ENCODE measurements around the gene GNA12. TPM values are rescaled to one million over a fixed set of nuclear protein-coding genes. Genes with fewer than 3 reads are reported as not detected.

The GNA12 gene
- polyA plus RNA-seq, 1 of the 3 experiments (the other 2 are of a cell fraction) = 64.8 TPM

GRCh38 chr7:2872296-2872874 lies 28.3 kb upstream of the GNA12 start:
- peaks cover 0 to 11% of the 10 kb centered on the region in 2 experiments; a peak in 1 of 4 replicates for H3K4me1 ChIP-seq (ENCODE audit: control insufficient read depth in 1 of 2, insufficient read depth in 2 of 2, low read depth in 1 of 2, low read length in 1 of 2)
- no peak overlapping the region for H3K27ac ChIP-seq (ENCODE audit: low read depth in 2 of 2, low read length in 1 of 2)
- no peaks in the 10 kb centered on the region for H3K79me2 ChIP-seq (ENCODE audit: insufficient read depth)
- ChIA-PET CTCF (interaction anchor here (0.8 to 1.3 kb wide), 2 partner anchors 8 to 15 kb away, joined by 3 read pairs; no protein-coding TSS in a partner anchor), POLR2A (interaction anchor here (0.6 kb wide), 1 partner anchor 156 kb away, joined by 4 read pairs; no protein-coding TSS in a partner anchor)
- peaks cover 27% of the 10 kb centered on the region for H3F3A ChIP-seq (replicated peaks; ENCODE audit: insufficient read depth)
- DNase-seq = peak; percentile 61
- H3K4me3 ChIP-seq (ENCODE audit: low read depth in 2 of 2, low read length in 1 of 2) = no peak overlapping the region
- H3K9me3 ChIP-seq = no peaks in the 10 kb centered on the region
- no peaks in the 10 kb centered on the region for H3K36me3 ChIP-seq (replicated peaks in 1 of 2; ENCODE audit: control insufficient read depth in 1 of 2, insufficient read depth in 2 of 2, low read length in 1 of 2)
- WGBS (ENCODE audit: low lambda C conversion rate) = 92% methylated on average over 10 of the region's 10 CpGs
- no peaks in the 10 kb centered on the region for H3K27me3 ChIP-seq (ENCODE audit: insufficient read depth)
- H3K9ac ChIP-seq = no peak overlapping the region
- no peaks in the 10 kb centered on the region for H4K20me1 ChIP-seq (ENCODE audit: insufficient read depth)
- no peaks in the 10 kb centered on the region for H3K9me2 ChIP-seq
- TF ChIP-seq POLR2AphosphoS5 (IDR thresholded peaks at IDR 0.05; ENCODE audit: low read depth, low read length) = no peak
- TF ChIP-seq MEF2A (IDR thresholded peaks at IDR 0.05; ENCODE audit: borderline replicate concordance, low read depth) = no peak
- TF ChIP-seq TEAD4 (IDR thresholded peaks at IDR 0.05; ENCODE audit: borderline replicate concordance, insufficient read depth) = no peak
- no peak for TF ChIP-seq CHD2 (IDR thresholded peaks at IDR 0.05; ENCODE audit: low read length, partially characterized antibody)
- TF ChIP-seq CTCF (IDR thresholded peaks at IDR 0.05) = no peak
- TF ChIP-seq JUND (IDR thresholded peaks at IDR 0.05) = no peak
- no peak for TF ChIP-seq EP300 (IDR thresholded peaks at IDR 0.05; ENCODE audit: borderline replicate concordance in 1 of 2, low read depth in 1 of 2, low read length in 1 of 2)
- TF ChIP-seq GABPA (IDR thresholded peaks at IDR 0.05; ENCODE audit: low read depth) = no peak
- no peak overlapping the region for H3K4me2 ChIP-seq
- no peak overlapping the region for H2AFZ ChIP-seq (ENCODE audit: low read depth)

GRCh38 chr7:2870471-2870931 lies 26.4 kb upstream of the GNA12 start:
- Histone ChIP-seq H3K27ac (ENCODE audit: low read depth in 2 of 2, low read length in 1 of 2) (no peak overlapping the region), H3K27me3 (ENCODE audit: insufficient read depth) (no peaks in the 10 kb centered on the region)
- POLR2A ChIA-PET = no interaction called here
- TF ChIP-seq TCF12 (IDR thresholded peaks at IDR 0.05) = no peak
- TF ChIP-seq SIN3A (IDR thresholded peaks at IDR 0.05; ENCODE audit: borderline replicate concordance, low read depth, low read length) = no peak
- TF ChIP-seq POLR2AphosphoS5 (IDR thresholded peaks at IDR 0.05; ENCODE audit: low read depth, low read length) = no peak
- no peak for TF ChIP-seq MAX (IDR thresholded peaks at IDR 0.05; ENCODE audit: low read depth)
- no peak for TF ChIP-seq PBX3 (IDR thresholded peaks at IDR 0.05)
- TF ChIP-seq REST (IDR thresholded peaks at IDR 0.05; ENCODE audit: low read depth, low read length) = no peak
- TF ChIP-seq USF2 (IDR thresholded peaks at IDR 0.05; ENCODE audit: borderline replicate concordance, low read depth, low read length) = no peak
- no peak for TF ChIP-seq CHD2 (IDR thresholded peaks at IDR 0.05; ENCODE audit: low read length, partially characterized antibody)
- TF ChIP-seq USF1 (IDR thresholded peaks at IDR 0.05; ENCODE audit: borderline replicate concordance, low read depth) = no peak
- TF ChIP-seq SMC3 (IDR thresholded peaks at IDR 0.05; ENCODE audit: low read depth, low read length) = no peak

More at GRCh38 chr7:2870471-2870931, 26.4 kb upstream of the GNA12 start:
- no peaks in the 10 kb centered on the region for H3K79me2 ChIP-seq (ENCODE audit: insufficient read depth)
- peaks cover 0 to 3% of the 10 kb centered on the region in 2 experiments; a peak in 1 of 4 replicates for H3K4me1 ChIP-seq (ENCODE audit: control insufficient read depth in 1 of 2, insufficient read depth in 2 of 2, low read depth in 1 of 2, low read length in 1 of 2)
- 74% methylated on average over 9 of the region's 10 CpGs for WGBS (ENCODE audit: low lambda C conversion rate)
- no peaks in the 10 kb centered on the region for H3K9me3 ChIP-seq
- H2AFZ ChIP-seq (ENCODE audit: low read depth) = no peak overlapping the region
- no peak overlapping the region for H3K4me2 ChIP-seq
- no peaks in the 10 kb centered on the region for H3K9me2 ChIP-seq
- H3K4me3 ChIP-seq (ENCODE audit: low read depth in 2 of 2, low read length in 1 of 2) = no peak overlapping the region
- H4K20me1 ChIP-seq (ENCODE audit: insufficient read depth) = no peaks in the 10 kb centered on the region
- H3F3A ChIP-seq (replicated peaks; ENCODE audit: insufficient read depth) = peaks cover 27% of the 10 kb centered on the region
- DNase-seq = peak; percentile 29
- CTCF ChIA-PET = interaction anchor here (1.0 kb wide), 1 partner anchor 53 kb away, joined by 4 read pairs; no protein-coding TSS in a partner anchor
- H3K36me3 ChIP-seq (replicated peaks in 1 of 2; ENCODE audit: control insufficient read depth in 1 of 2, insufficient read depth in 2 of 2, low read length in 1 of 2) = no peaks in the 10 kb centered on the region
- no peak overlapping the region for H3K9ac ChIP-seq
